ENCODE measurements around the gene NUDC. TPM values are rescaled to one million over a fixed set of nuclear protein-coding genes. Genes with fewer than 3 reads are reported as not detected.

NUDC gene
- total RNA-seq, 1 experiment from 2014 or later = 161 TPM

- ChIA-PET CTCF (no interaction called here), POLR2A (interaction anchor here (0.6 kb wide), 1 partner anchor 12 kb away, joined by 4 read pairs; no protein-coding TSS in a partner anchor)
- H3K9me3 ChIP-seq (ENCODE audit: control insufficient read depth, insufficient read depth, low read depth, low read length) = no peaks in the 10 kb centered on the region
- DNase-seq (ENCODE audit: low read depth, low spot score) (no peak), ATAC-seq (no peak)
- TF ChIP-seq TCF7L2 (IDR thresholded peaks at IDR 0.05; ENCODE audit: low read depth, low read length) (no peak), POLR2AphosphoS5 (IDR thresholded peaks at IDR 0.05; ENCODE audit: low read depth, low read length) (no peak), CTCF (IDR thresholded peaks at IDR 0.05) (no peak), REST (IDR thresholded peaks at IDR 0.05; ENCODE audit: insufficient read depth in 1 of 2, low read depth in 2 of 2, low read length in 1 of 2) (no peak), SIN3A (IDR thresholded peaks at IDR 0.05; ENCODE audit: borderline replicate concordance, insufficient read depth, low read depth, low read length) (no peak)
- no peaks in the 10 kb centered on the region for H3K27me3 ChIP-seq (ENCODE audit: control insufficient read depth, insufficient read depth, low read length)
- in situ Hi-C loops (cut with HindIII; ENCODE audit: low pct_unique_long_range_greater_than_20kb, low sequenced_read_pairs) = no loop called here
- H3K27ac ChIP-seq (ENCODE audit: low read length) = peak overlapping the region; percentile 54; the same call in 1 of the 2 replicates
- intact Hi-C loops (cut with micrococcal nuclease; ENCODE audit: unreplicated experiment) = no loop called here
- H3K4me1 ChIP-seq (ENCODE audit: control insufficient read depth, insufficient read depth, low read length) = peaks cover 18% of the 10 kb centered on the region
- peaks cover 9% of the 10 kb centered on the region; the same call in 1 of the 2 replicates for H3K36me3 ChIP-seq (ENCODE audit: control insufficient read depth, insufficient read depth, low read length)
- no peak overlapping the region for H3K4me3 ChIP-seq (ENCODE audit: low read depth in 2 of 2, low read length in 2 of 2)
- BruUV-seq (replicated peaks) = no TSS peak
Observed at GRCh38 chr1:26894263-26894662, 27.3 kb upstream of the NUDC start.

- no peaks in the 10 kb centered on the region for H3K27me3 ChIP-seq (ENCODE audit: control insufficient read depth, insufficient read depth, low read length)
- intact Hi-C loops (cut with micrococcal nuclease; ENCODE audit: unreplicated experiment) = no loop called here
- TF ChIP-seq POLR2AphosphoS5 (IDR thresholded peaks at IDR 0.05; ENCODE audit: low read depth, low read length) = no peak
- no TSS peak for BruUV-seq (replicated peaks)
- no peaks in the 10 kb centered on the region for H3K9me3 ChIP-seq (ENCODE audit: control insufficient read depth, insufficient read depth, low read depth, low read length)
- ChIA-PET POLR2A (interaction anchor here (0.6 to 0.7 kb wide), 2 partner anchors 19 to 65 kb away, joined by 3 to 4 read pairs; no protein-coding TSS in a partner anchor), CTCF (no interaction called here)
- H3K36me3 ChIP-seq (ENCODE audit: control insufficient read depth, insufficient read depth, low read length) = peaks cover 12% of the 10 kb centered on the region; the same call in 1 of the 2 replicates
- ATAC-seq (no peak), DNase-seq (ENCODE audit: low read depth, low spot score) (no peak)
- H3K27ac ChIP-seq (ENCODE audit: low read length) = no peak overlapping the region
- in situ Hi-C loops (cut with HindIII; ENCODE audit: low pct_unique_long_range_greater_than_20kb, low sequenced_read_pairs) = no loop called here
- H3K4me3 ChIP-seq (ENCODE audit: low read depth in 2 of 2, low read length in 2 of 2) = no peak overlapping the region
- peaks cover 17% of the 10 kb centered on the region for H3K4me1 ChIP-seq (ENCODE audit: control insufficient read depth, insufficient read depth, low read length)
Observed at GRCh38 chr1:26897351-26897750, 24.2 kb upstream of the NUDC start.

GRCh38 chr1:26900001-26900814 lies 21.3 kb upstream of the NUDC start, which contains the start of gene GPATCH3:
GPATCH3 (minus strand) TSS chr1:26900467; CDS start chr1:26900442, 25 bp downstream.
- BruUV-seq (replicated peaks) = TSS peak; percentile 85
- Histone ChIP-seq H3K9me3 (ENCODE audit: control insufficient read depth, insufficient read depth, low read depth, low read length) (no peaks in the 10 kb centered on the region), H3K4me1 (ENCODE audit: control insufficient read depth, insufficient read depth, low read length) (peaks cover 17% of the 10 kb centered on the region), H3K4me3 (ENCODE audit: low read depth in 2 of 2, low read length in 2 of 2) (peak within 1 kb of the TSS; percentile 97 to 100), H3K27me3 (ENCODE audit: control insufficient read depth, insufficient read depth, low read length) (no peaks in the 10 kb centered on the region), H3K36me3 (ENCODE audit: control insufficient read depth, insufficient read depth, low read length) (peaks cover 7% of the 10 kb centered on the region; the same call in 1 of the 2 replicates), H3K27ac (ENCODE audit: low read length) (peak within 1 kb of the TSS; percentile 99)
- intact Hi-C loops (cut with micrococcal nuclease; ENCODE audit: unreplicated experiment) (no loop called here), in situ Hi-C loops (cut with HindIII; ENCODE audit: low pct_unique_long_range_greater_than_20kb, low sequenced_read_pairs) (no loop called here)
- ATAC-seq = peak; percentile 94
- CTCF ChIA-PET = interaction anchor here (1.0 kb wide), 1 partner anchor 35 kb away, joined by 3 read pairs; no protein-coding TSS in a partner anchor
- POLR2A ChIA-PET = interaction anchor here (0.5 to 0.9 kb wide), 4 partner anchors 15 to 142 kb away, joined by 3 to 7 read pairs (median 4); no protein-coding TSS in a partner anchor
- peak; percentile 82 for DNase-seq (ENCODE audit: low read depth, low spot score)
- TF ChIP-seq REST (IDR thresholded peaks at IDR 0.05; ENCODE audit: insufficient read depth in 1 of 2, low read depth in 2 of 2, low read length in 1 of 2) = 0 out of 4 replicates have a peak, but pooled peaks of 1 of the 2 experiments have one; percentile 34
- TF ChIP-seq POLR2AphosphoS5 (IDR thresholded peaks at IDR 0.05; ENCODE audit: low read depth, low read length) = peak; percentile 96
- TF ChIP-seq SIN3A (IDR thresholded peaks at IDR 0.05; ENCODE audit: borderline replicate concordance, insufficient read depth, low read depth, low read length) = peak; percentile 98
- TF ChIP-seq TCF7L2 (IDR thresholded peaks at IDR 0.05; ENCODE audit: low read depth, low read length) = no peak

Measured in Panc1 (cell line).